CD4-positive, alpha-beta T cell treated with Interleukin-6 for 4 hours (primary cell): Measurements from ENCODE around the gene SERPINF2.
"Not testable (repeated sequence)": the region's sequence is repeated elsewhere in the genome, so short reads cannot be mapped to it uniquely, and the experiment has no call there.

Experiments used
- DNase-seq: peaks from one replicate; pipeline ENCODE4 v3.0.0-alpha.2; 2020; ENCODE audit warnings: mixed read lengths

The SERPINF2 gene

DNA sequence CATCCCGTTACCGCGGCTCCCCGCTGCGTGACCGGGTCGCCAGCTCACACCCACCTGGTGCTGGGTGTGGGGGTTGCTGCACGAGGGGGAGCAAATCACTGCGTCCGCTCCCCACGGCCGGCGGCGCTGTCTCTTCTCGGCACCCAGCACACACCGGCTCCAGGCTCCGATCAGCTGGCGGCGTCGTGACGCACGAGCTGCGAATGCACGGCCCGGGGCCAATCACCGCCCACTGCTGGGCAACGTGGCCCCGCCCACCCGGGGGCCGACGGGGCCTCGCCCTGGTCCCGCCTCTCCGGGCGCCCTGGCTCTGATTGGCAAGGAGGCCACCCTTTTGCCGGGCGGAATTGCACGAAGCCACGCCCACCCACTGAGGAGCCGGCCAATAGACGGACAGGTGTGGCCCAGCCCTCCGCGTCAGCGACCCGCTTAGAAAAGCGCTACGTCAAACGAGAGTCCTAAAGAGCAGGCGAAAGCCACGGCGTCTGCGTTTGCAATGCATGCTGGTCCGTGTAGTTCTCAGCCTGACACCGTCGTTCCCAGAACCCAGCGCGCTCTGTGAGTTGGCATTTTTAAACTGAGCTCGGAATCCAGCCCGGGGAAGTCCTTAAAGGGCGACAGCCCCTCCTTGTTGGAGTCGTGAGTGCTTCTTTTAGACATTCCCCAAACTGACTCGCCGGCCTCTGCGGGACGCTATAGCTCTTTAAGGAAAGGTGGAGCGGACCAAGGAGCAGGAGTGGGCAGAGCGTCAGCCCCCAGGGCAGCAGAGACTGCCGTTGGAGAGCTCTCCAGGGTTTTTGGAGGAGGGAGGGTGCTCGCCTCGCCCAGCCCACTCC is 26.4 kb upstream of the SERPINF2 start:
- peak; percentile 100 for DNase-seq

DNA sequence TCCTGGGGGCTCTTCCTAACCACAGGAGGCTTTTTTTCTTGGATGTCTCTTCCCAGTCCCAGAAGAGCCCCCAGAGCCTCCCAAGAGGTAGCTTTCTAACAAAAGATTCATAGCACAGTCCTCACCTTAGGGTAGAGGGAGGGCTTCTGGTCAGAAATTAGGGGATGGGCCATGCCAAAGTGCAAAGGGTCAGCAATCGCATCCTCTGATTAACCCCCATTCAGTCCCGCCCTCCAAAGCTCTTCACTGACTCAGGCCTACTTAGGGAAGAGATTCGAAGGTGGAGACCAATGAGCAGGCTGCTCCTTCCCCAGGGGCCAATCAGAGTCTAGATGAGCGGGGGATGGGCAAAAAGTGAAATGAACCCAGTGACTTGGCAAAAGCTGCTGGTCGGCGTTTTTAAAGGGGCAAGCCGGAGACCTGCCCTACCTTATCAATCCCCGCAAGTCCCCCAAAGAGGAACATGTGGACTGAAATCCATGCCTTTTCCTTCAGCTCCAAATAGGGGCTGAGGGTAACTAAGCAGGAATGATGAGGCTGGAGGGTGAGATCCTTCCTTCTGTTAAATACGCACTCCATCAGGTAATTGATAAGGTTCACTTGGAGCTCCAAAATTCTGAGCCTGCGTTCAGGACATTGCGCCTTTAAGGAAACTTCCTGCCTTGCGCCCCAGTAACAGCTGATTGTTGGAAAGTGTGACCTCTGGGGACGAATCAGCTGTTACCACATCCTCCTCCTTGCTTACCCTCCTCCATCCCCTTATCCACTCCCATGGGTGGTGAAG is 25.6 kb upstream of the SERPINF2 start:
- DNase-seq: peak; percentile 86

DNA sequence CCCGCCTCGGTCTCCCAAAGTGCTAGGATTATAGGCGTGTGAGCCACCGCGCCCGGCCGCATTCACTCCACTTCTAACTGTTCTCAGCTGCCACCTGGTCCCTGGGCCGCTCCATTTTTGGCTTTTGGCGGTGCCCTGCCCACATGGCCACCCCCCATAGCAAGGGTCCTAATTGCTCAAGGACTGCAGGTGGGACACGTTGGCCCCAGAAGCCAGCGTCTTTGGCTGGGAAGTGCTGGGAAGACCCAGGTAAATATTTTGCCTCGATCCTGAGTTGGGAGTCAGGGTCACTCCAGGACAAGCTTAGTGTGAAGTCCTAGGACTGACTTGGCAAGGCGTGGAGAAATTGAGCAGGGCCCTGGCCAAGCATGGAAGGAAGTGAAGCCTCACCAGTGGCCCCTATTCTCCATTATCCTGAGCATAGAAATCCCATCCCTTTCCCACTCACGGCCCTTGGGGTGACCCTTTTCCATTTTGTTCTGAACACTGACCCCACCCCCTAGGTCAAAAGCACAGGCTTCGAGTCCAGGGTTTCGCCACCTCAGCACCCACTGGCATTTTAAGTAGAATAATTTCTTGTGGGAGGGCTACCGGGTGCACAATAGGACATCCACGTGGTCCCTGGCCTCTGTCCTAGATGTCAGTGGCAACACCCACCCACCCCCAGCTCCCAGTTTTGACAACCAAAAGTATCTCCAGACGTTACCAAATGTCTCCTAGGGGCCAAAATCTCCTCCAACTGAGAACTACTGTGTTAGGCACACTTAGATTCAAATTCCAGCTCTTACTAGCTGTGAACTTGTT is 24.1 kb upstream of the SERPINF2 start:
- DNase-seq: no peak

DNA sequence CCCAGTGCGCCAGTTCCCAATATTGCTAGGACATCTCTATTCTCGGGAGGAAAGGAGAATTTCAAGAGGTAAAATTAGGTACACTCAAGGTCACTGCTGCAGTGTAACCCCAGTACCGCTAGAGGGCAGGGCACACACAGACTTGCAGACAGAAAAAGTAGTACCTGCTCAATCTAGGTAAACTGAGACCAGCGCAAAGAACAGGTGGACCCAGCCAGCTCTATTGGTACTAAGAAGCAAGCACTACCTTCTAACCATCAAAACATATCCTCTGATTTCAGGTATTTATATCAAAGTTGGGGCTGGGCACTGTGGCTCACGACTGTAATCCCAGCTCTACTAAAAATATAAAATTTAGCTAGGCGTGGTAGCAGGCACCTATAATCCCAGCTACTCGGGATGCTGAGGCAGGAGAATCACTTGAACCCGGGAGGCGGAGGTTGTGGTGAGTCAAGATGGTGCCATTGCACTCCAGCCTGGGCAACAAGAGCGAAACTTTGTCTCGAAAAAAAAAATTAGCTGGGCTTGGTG is 21.8 kb upstream of the SERPINF2 start:
- peak; percentile 77 for DNase-seq

DNA sequence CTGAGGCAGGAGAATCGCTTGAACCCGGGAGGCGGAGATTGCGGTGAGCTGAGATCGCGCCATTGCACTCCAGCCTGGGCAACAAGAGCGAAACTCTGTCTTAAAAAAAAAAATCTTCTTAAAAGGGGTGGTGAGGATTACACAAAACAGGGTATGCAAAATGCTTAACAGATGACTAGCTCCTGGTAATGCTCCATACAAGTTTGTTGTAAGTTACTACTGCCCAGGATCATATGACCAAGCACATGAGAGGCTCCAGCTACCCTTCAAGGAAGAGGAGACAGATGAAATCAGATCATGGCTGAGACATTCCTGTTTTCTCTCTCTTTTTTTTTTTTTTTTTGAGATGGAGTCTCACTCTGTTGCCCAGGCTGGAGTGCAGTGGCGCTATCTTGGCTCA is 20.6 kb upstream of the SERPINF2 start:
- DNase-seq: not testable (repeated sequence)

DNA sequence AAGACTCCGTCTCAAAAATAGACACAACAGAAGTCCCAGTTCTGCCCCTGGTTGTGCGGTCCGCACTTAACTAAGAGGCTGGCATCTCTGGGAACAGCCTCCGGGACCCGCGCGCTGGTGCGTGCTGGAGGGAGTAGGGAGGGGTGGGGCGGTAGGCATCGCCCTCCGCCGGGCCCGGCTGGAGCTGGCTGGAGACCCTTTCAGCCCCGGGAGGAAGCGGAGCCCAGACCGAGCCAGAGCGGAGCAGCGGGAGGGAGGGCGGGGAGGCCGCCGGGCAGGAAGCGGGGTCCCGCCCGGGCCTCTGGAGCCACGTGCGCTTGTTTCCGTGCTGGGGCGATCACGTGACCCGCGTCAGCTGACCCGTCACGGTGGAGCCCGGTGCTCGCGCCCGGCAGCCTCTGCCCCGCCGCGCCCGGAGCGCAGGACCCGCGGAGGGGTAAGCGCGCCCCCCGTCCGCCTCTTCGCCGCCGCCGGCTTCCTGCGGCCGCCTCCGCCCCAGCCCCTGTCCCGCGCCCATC is 18.3 kb upstream of the SERPINF2 start, which contains the start of gene WDR81:
Gene WDR81 (plus strand): TSS at position 354 of the 518 bp plus-strand sequence. CDS start 256 bp downstream, outside the sequence.
- DNase-seq: peak; percentile 90

DNA sequence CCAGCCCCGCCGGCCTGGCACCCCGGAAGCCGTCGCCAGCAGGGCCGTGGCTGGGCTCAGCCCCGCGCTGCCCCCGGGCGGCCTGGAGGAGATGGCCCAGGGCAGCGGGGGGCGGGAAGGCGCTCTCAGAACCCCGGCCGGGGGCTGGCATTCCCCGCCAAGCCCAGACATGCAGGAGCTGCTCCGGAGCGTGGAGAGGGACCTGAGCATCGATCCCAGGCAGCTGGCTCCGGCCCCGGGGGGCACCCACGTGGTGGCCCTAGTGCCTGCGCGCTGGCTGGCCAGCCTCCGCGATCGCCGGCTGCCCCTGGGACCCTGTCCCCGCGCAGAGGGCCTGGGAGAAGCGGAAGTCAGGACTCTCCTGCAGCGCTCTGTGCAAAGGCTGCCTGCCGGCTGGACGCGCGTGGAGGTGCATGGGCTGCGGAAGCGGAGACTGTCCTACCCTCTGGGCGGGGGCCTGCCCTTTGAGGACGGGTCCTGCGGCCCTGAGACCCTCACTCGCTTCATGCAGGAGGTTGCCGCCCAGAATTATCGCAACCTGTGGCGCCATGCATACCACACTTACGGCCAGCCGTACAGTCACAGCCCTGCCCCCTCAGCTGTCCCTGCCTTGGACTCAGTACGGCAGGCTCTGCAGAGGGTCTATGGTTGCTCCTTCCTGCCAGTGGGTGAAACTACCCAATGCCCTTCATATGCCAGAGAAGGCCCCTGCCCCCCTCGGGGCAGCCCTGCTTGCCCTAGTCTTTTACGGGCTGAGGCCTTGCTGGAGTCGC is 17.6 kb upstream of the SERPINF2 start:
- peak; percentile 21 for DNase-seq

DNA sequence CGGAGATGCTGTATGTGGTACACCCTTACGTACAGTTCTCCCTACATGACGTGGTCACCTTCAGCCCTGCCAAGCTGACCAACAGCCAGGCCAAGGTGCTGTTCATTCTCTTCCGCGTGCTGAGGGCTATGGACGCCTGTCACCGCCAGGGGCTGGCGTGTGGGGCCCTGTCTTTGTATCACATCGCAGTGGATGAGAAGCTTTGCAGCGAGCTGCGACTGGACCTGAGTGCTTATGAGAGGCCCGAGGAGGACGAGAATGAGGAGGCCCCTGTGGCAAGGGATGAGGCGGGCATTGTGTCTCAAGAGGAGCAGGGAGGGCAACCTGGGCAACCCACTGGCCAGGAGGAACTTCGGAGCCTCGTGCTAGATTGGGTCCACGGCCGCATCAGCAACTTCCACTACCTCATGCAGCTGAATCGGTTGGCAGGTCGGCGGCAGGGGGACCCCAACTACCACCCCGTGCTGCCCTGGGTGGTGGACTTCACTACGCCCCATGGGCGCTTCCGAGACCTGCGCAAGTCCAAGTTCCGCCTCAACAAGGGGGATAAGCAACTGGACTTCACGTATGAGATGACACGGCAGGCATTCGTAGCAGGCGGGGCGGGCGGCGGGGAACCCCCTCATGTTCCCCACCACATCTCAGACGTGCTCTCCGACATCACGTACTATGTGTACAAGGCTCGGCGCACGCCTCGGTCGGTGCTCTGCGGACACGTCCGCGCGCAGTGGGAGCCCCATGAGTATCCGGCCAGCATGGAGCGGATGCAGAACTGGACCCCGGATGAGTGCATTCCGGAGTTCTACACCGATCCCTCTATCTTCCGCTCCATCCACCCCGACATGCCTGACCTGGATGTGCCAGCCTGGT is 16.8 kb upstream of the SERPINF2 start:
- no peak for DNase-seq

DNA sequence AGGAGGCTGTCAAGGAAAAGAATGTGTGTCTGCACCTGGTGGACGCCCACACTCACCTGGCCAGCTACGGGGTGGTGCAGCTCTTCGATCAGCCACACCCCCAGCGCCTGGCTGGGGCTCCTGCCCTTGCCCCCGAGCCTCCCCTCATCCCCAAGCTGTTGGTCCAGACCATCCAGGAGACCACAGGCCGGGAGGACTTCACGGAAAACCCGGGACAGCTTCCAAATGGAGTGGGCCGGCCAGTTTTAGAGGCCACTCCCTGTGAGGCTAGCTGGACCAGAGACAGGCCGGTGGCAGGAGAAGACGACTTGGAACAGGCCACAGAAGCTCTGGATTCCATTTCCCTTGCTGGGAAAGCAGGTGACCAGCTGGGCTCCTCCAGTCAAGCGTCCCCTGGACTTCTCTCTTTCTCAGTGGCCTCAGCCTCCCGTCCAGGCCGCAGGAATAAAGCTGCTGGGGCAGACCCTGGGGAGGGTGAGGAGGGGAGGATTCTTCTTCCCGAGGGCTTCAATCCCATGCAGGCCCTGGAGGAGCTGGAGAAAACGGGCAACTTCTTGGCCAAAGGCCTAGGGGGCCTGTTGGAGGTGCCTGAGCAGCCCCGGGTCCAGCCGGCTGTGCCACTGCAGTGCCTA is 15.9 kb upstream of the SERPINF2 start:
- no peak for DNase-seq

DNA sequence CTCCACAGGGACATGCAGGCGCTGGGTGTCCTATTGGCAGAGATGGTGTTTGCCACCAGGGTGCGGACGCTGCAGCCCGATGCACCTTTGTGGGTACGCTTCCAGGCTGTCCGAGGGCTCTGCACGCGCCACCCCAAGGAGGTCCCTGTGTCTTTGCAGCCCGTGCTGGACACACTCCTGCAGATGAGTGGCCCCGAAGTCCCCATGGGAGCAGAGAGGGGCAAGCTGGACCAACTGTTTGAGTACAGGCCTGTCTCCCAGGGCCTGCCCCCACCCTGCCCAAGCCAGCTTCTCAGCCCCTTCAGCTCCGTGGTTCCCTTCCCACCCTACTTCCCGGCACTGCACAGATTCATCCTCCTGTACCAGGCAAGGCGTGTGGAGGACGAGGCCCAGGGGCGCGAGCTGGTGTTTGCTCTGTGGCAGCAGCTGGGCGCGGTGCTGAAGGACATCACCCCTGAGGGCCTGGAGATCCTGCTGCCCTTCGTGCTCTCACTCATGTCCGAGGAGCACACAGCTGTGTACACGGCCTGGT is 15.3 kb upstream of the SERPINF2 start:
- DNase-seq: no peak

DNA sequence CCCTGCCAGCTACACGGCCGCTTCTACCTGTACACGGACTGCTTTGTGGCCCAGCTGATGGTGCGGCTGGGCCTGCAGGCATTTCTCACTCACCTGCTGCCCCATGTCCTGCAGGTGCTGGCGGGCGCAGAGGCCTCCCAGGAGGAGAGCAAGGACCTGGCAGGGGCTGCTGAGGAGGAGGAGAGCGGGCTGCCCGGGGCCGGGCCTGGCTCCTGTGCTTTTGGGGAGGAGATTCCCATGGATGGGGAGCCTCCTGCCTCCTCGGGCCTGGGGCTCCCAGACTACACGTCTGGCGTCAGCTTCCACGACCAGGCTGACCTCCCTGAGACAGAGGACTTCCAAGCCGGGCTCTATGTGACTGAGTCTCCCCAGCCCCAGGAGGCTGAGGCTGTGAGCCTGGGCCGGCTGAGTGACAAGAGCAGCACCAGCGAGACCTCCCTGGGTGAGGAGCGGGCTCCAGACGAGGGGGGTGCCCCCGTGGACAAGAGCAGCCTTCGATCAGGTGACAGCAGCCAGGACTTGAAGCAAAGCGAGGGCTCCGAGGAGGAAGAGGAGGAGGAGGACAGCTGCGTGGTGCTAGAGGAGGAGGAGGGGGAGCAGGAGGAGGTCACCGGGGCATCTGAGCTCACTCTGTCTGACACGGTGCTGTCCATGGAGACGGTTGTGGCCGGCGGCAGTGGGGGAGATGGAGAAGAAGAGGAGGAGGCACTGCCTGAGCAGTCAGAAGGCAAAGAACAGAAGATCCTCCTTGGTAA is 14.6 kb upstream of the SERPINF2 start:
- DNase-seq: no peak

DNA sequence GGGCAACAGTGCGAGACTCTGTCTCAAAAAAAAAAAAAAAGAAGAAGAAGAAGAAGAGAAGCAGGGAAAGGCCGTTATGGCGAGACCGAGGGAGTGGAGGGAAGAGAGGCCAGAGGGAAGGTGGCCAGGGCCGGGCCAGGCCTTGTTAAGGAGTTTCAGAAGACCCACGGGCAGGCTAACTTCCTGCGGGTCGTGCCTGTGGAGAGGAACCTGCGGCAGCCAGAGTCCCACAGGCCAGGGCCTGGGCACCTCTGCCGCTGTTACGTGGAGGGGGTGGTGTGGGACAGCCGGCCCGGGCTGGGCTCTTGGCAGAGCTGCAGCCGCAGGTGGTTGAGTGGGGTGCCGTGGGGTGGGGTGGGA is 12.7 kb upstream of the SERPINF2 start:
- no peak for DNase-seq

DNA sequence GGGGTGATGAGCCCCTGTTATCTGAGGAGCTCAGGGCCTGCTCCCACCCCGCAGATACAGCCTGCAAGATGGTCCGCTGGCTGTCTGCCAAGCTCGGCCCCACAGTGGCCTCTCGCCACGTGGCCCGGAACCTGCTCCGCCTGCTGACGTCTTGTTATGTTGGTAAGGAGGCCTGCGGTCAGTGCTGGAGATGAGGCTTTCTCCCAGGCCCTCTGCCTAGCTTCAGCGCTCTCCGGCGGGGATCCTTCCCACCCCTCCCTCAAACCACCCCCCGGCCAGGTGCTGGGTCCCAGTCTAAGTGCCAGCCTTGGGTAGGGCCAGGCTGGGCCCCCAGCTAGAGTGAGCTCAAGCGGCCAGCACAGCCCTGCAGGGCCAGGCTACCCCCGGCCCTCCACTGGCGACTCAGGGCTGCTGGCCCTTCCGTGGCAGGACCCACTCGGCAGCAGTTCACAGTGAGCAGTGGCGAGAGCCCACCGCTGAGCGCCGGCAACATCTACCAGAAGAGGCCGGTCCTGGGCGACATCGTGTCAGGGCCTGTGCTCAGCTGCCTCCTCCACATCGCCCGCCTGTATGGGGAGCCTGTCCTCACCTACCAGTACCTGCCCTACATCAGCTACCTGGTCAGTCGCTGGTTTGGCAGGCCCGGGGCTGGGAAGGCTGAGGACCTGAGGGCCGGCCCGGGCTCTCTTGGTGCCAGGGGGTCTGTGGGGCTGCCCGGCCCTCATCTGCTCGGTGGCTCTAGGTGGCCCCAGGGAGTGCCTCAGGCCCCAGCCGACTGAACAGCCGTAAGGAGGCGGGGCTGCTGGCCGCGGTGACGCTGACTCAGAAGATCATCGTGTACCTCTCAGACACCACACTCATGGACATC is 12.1 kb upstream of the SERPINF2 start:
- DNase-seq: no peak

DNA sequence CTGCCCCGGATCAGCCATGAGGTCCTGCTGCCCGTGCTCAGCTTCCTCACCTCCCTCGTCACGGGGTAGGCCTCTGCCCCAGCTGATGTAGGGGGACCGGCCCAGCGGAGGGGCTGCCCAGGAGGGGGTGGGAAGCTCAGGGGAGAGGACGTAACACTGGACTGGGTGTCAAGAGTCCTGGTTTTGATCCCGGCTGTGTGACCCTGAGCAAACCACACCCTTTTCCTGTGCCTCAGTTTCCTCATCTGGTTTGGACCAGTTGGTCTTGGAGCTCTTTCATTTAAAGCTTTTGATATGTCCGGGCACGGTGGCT is 11.5 kb upstream of the SERPINF2 start:
- no peak for DNase-seq

DNA sequence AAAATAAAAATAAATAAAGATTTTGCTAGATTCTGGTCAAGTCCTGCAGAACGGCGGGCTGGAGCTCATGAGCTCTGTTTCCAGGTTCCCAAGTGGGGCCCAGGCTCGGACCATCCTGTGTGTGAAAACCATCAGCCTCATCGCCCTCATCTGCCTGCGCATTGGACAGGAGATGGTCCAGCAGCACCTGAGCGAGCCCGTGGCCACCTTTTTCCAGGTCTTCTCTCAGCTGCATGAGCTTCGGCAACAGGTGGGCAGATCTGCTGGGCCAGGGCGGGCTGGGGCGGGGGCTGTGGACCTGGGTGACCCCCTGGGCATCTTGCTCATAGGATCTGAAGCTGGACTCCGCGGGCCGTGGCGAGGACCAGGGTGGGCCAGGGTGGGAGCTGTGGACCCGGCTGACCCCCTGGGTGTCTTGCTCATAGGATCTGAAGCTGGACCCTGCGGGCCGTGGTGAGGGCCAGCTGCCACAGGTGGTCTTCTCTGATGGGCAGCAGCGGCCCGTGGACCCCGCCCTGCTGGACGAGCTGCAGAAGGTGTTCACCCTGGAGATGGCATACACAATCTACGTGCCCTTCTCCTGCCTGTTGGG is 10.3 kb upstream of the SERPINF2 start:
- no peak for DNase-seq

DNA sequence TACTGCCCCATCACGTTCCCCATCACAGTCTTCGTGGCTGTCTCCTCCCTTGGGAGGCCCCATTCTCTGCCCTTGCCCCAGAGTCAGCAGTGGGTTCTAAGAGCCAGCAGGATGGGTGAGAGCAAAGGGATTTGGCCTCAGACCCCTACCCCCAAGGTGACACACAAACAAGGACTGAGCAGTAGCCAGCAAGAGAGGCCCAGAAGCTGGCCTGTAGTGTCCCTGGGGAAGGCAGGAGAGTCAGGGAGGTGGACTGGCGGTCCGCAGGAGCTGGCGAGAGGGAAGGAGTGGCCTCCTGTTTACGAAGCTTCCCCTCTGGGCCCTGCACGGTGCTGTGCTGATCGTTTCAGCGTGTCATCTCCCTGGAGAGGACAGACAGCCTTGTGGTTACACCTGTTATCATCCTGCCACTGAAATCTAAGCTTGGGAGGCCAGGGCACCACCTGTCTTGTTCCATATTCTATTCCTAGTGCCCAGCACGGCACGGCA is 9.8 kb upstream of the SERPINF2 start:
- DNase-seq: no peak

DNA sequence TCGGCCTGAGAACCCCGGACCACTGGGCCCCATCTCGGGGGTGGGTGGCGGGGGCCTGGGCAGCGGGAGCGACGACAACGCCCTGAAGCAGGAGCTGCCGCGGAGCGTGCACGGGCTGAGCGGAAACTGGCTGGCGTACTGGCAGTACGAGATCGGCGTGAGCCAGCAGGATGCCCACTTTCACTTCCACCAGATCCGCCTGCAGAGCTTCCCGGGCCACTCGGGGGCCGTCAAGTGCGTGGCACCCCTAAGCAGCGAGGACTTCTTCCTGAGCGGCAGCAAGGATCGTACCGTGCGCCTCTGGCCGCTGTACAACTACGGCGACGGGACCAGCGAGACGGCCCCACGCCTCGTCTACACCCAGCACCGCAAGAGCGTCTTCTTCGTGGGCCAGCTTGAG is 8.9 kb upstream of the SERPINF2 start:
- DNase-seq: no peak

DNA sequence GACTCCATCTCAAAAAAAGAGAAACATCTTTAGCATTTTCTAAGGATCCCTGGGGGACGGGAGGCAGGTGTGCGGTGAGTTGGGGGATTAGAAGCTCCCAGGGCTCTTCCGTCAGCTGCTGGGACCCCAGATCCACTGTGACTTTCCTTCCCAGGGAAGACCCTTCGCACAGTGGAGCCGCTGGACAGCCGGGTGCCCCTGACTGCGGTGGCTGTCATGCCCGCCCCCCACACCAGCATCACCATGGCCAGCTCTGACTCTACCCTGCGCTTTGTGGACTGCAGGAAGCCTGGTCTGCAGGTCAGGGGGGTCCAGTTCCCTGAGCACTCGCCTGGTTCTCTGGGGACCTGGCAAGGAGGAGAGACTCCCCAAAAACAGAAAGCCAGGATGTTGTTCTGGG is 7.3 kb upstream of the SERPINF2 start:
- no peak for DNase-seq
